Ishikawa (cell line): ENCODE data around the gene SULT1C3.

ENCODE experiments used
- CEBPB ChIP-seq: IDR thresholded peaks from 2 replicates; pipeline ENCODE4 v1.6.1; 2012
- CREB1 ChIP-seq: IDR thresholded peaks from 2 replicates; pipeline ENCODE4 v1.6.1; 2012; ENCODE audit warnings: low read depth
- EGR1 ChIP-seq: IDR thresholded peaks from 2 replicates; pipeline ENCODE4 v1.6.1; 2012
- EP300 ChIP-seq: IDR thresholded peaks from 2 replicates; pipeline ENCODE4 v1.6.1; 2012; ENCODE audit warnings: borderline replicate concordance
- FOXM1 ChIP-seq: IDR thresholded peaks from 2 replicates; pipeline ENCODE4 v1.6.1; 2012; ENCODE audit warnings: low read depth, borderline replicate concordance
- MAX ChIP-seq: IDR thresholded peaks from 2 replicates; pipeline ENCODE4 v1.6.1; 2012
- NFIC ChIP-seq: IDR thresholded peaks from 2 replicates; pipeline ENCODE4 v1.6.1; 2012
- RAD21 ChIP-seq: IDR thresholded peaks from 2 replicates; pipeline ENCODE4 v1.6.1; 2012; ENCODE audit warnings: low read depth
- REST ChIP-seq: IDR thresholded peaks from 2 replicates; pipeline ENCODE4 v1.6.1; 2012; ENCODE audit warnings: low read depth, mild to moderate bottlenecking
- TAF1 ChIP-seq: IDR thresholded peaks from 2 replicates; pipeline ENCODE4 v1.6.1; 2012; ENCODE audit warnings: low read depth, mild to moderate bottlenecking
- TCF12 ChIP-seq: IDR thresholded peaks from 2 replicates; pipeline ENCODE4 v1.6.1; 2012; ENCODE audit warnings: low read depth
- TEAD4 ChIP-seq: IDR thresholded peaks from 2 replicates; pipeline ENCODE4 v1.6.1; 2012
- USF1 ChIP-seq: IDR thresholded peaks from 2 replicates; pipeline ENCODE4 v1.6.1; 2012
- YY1 ChIP-seq: IDR thresholded peaks from 2 replicates; pipeline ENCODE4 v1.6.1; 2012; ENCODE audit warnings: low read depth
- ZBTB7A ChIP-seq: IDR thresholded peaks from 2 replicates; pipeline ENCODE4 v1.6.1; 2012; ENCODE audit warnings: low read depth

Gene SULT1C3

GRCh38 chr2:108228006-108228405, 11.8 kb upstream of the SULT1C3 start:
- TF ChIP-seq TCF12 (no peak), EP300 (no peak), RAD21 (no peak), MAX (no peak), ZBTB7A (no peak), EGR1 (no peak), NFIC (no peak), CEBPB (no peak), REST (no peak)

- no peak for TF ChIP-seq RAD21
- no peak for TF ChIP-seq TEAD4
- no peak for TF ChIP-seq EP300
- TF ChIP-seq USF1 = no peak
- TF ChIP-seq NFIC = no peak
- no peak for TF ChIP-seq YY1
- TF ChIP-seq TCF12 = no peak
- no peak for TF ChIP-seq CREB1
- TF ChIP-seq EGR1 = no peak
Observed at GRCh38 chr2:108228537-108228936, 11.2 kb upstream of the SULT1C3 start.

- TF ChIP-seq TEAD4 (no peak), ZBTB7A (no peak), RAD21 (no peak), TCF12 (no peak), EP300 (no peak), YY1 (no peak), REST (no peak), TAF1 (no peak)
Observed at GRCh38 chr2:108229875-108230274, 9.9 kb upstream of the SULT1C3 start.

- TF ChIP-seq NFIC = no peak
- no peak for TF ChIP-seq MAX
- no peak for TF ChIP-seq EGR1
- no peak for TF ChIP-seq TCF12
- TF ChIP-seq CEBPB = no peak
- no peak for TF ChIP-seq RAD21
- no peak for TF ChIP-seq USF1
- no peak for TF ChIP-seq EP300
- no peak for TF ChIP-seq TEAD4
- TF ChIP-seq ZBTB7A = no peak
- TF ChIP-seq FOXM1 = no peak
- TF ChIP-seq TAF1 = no peak
- TF ChIP-seq CREB1 = no peak
- TF ChIP-seq YY1 = no peak
- TF ChIP-seq REST = no peak
Observed at GRCh38 chr2:108235577-108235976, 4.2 kb upstream of the SULT1C3 start.

- no peak for TF ChIP-seq CREB1
- no peak for TF ChIP-seq EP300
- no peak for TF ChIP-seq TEAD4
- TF ChIP-seq FOXM1 = no peak
- no peak for TF ChIP-seq MAX
- TF ChIP-seq TCF12 = no peak
- no peak for TF ChIP-seq CEBPB
- TF ChIP-seq RAD21 = no peak
- no peak for TF ChIP-seq TAF1
- no peak for TF ChIP-seq REST
- TF ChIP-seq NFIC = no peak
Observed at GRCh38 chr2:108236676-108237335, 3.0 kb upstream of the SULT1C3 start.
